Measurements from ENCODE around the gene SCN10A. TPM values are rescaled to one million over a fixed set of nuclear protein-coding genes. Genes with fewer than 3 reads are reported as not detected.

SCN10A gene
- total and polyA plus RNA-seq, 2 of the 13 experiments (the other 11 are each of a cell fraction or from before 2014, with no cell fraction given), result not detected

GRCh38 chr3:38805765-38806386 is 10.1 kb downstream of the SCN10A start (continued):
- TF ChIP-seq TAF1 (CRISPR knock-in tag; IDR thresholded peaks at IDR 0.05) (peak; percentile 67), SMAD3 (CRISPR knock-in tag; IDR thresholded peaks at IDR 0.05) (peak; percentile 100), U2AF1 (optimal IDR thresholded peaks at IDR 0.05; ENCODE audit: low read depth, low read length) (no peak), SNAI1 (CRISPR knock-in tag; IDR thresholded peaks at IDR 0.05; ENCODE audit: borderline replicate concordance) (peak; percentile 99), ZBTB40 (IDR thresholded peaks at IDR 0.05) (no peak), ZBTB40 (CRISPR knock-in tag; IDR thresholded peaks at IDR 0.05) (peak; percentile 78; the same call in 1 of the 2 replicates), ZNF556 (CRISPR knock-in tag; IDR thresholded peaks at IDR 0.05; ENCODE audit: borderline replicate concordance) (0 out of 2 replicates have a peak, but pooled peaks have one; percentile 53), ZNF709 (CRISPR knock-in tag; IDR thresholded peaks at IDR 0.05) (peak; percentile 98), ZNF615 (CRISPR knock-in tag; IDR thresholded peaks at IDR 0.05; ENCODE audit: borderline replicate concordance) (peak; percentile 96; the same call in 1 of the 2 replicates), E2F2 (CRISPR knock-in tag; IDR thresholded peaks at IDR 0.05; ENCODE audit: borderline replicate concordance) (peak; percentile 68; the same call in 1 of the 2 replicates), MED1 (CRISPR knock-in tag; IDR thresholded peaks at IDR 0.05) (peak; percentile 84), POLR2G (IDR thresholded peaks at IDR 0.05; ENCODE audit: low read depth, low read length) (no peak), ZFP82 (CRISPR knock-in tag; IDR thresholded peaks at IDR 0.05; ENCODE audit: borderline replicate concordance) (no peak), TFDP2 (CRISPR knock-in tag; IDR thresholded peaks at IDR 0.05) (peak; percentile 72), RAD51 (IDR thresholded peaks at IDR 0.05; ENCODE audit: borderline replicate concordance) (no peak), ZNF670 (CRISPR knock-in tag; IDR thresholded peaks at IDR 0.05; ENCODE audit: borderline replicate concordance) (no peak)

All from HepG2 (cell line).